Cardiac muscle cell (in vitro differentiated cells and primary cell): ENCODE measurements around the gene IGHMBP2. TPM values are rescaled to one million over a fixed set of nuclear protein-coding genes. Genes with fewer than 3 reads are reported as not detected.

Source experiments
- DNase-seq, 2 donors: peaks; one replicate each; pipeline versions ENCODE4 v3.0.0 to v3.0.0-alpha.2; 2010 to 2017; ENCODE audit warnings: low read depth in 1 of 2, low spot score in 1 of 2
- H3K27ac ChIP-seq: fragments of 200-600 bp; sonication (generic); 2 replicates; pipeline ENCODE4 v1.5.1; 2016
- H3K27me3 ChIP-seq: fragments of 200-600 bp; sonication (generic); 2 replicates; pipeline ENCODE4 v1.6.0; 2016; ENCODE audit warnings: control low read depth
- H3K36me3 ChIP-seq: fragments of 200-600 bp; sonication (generic); 2 replicates; pipeline ENCODE4 v1.5.1; 2016; ENCODE audit warnings: control low read depth
- H3K4me1 ChIP-seq: fragments of 200-600 bp; sonication (generic); 2 replicates; pipeline ENCODE4 v1.8.1; 2017; ENCODE audit warnings: low read depth, mild to moderate bottlenecking, mixed run types
- H3K4me3 ChIP-seq: fragments of 200-600 bp; sonication (generic); 2 replicates; pipeline ENCODE4 v1.5.1; 2016; ENCODE audit warnings: mild to moderate bottlenecking
- H3K9me3 ChIP-seq: fragments of 200-600 bp; sonication (generic); 2 replicates; pipeline ENCODE4 v1.5.1; 2017; ENCODE audit warnings: low read depth, mild to moderate bottlenecking, control low read depth
- polyA plus RNA-seq: library from polyadenylated mRNA; unstranded; fragments of >200 nt; fragmentation: Nextera tagmentation; extraction: Ambion mirVana; gene quantifications from 2 replicates; pipeline ENCODE4 v1.2.1, GENCODE V29; 2016
- total RNA-seq: library from RNA; depleted of rRNA; stranded (reverse); fragments of >200 nt; gene quantifications from 2 replicates; pipeline ENCODE4 v1.2.3, GENCODE V29; 2016
- TF ChIP-seq, protein P1 (sequence below): IDR thresholded peaks from 2 replicates; pipeline ENCODE4 v1.5.1; 2012; ENCODE audit warnings: low read depth, mild to moderate bottlenecking, low read length

IGHMBP2 gene
- total and polyA plus RNA-seq, 2 experiments from 2014 or later: 20.9 to 21.7 TPM

DNA sequence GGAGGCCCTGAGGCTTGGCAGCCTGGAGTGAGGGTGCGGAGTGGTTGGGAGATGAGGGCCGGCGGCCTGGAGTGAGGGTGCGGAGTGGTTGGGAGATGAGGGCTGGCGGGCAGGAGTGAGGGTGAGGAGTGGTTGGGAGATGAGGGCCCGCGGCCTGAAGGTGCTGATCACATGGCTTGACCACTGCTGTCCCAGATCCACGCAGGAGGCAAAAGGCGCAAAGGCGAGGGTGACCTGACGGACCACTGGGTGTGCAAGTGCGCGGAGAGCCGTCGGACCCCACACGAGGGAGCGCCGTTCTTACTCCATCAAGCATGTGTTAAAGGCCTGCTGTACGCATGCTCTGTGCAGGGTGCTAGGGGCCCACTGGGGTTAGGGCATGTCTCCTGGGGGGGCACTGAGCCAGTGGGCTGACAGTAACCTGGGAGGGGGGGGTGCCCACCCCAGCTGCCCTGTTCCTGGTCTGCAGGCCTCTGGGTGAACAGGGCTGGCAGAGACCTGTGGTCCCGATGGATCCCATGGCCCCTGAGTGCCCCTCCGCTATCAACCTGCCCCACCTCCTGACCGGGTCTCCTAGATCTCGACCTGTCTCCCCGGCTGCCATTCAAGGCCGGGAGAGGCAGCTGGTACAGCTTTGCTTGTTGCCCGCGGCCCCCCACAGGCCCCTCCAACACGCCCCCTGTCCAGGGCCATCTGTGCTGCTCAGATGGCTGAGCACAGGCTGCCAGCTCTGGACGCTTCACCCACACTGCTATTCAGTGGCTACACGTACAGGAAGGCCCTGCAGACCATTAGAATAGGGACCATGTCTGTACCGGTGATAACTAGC, 56.0 kb downstream of the IGHMBP2 start:
- H3K27me3 ChIP-seq: no peaks in the 10 kb centered on the region
- peaks cover 6% of the 10 kb centered on the region for H3K4me1 ChIP-seq
- H3K9me3 ChIP-seq: no peaks in the 10 kb centered on the region
- no peak for DNase-seq
- H3K4me3 ChIP-seq: no peak overlapping the region
- TF ChIP-seq, protein P1, sequence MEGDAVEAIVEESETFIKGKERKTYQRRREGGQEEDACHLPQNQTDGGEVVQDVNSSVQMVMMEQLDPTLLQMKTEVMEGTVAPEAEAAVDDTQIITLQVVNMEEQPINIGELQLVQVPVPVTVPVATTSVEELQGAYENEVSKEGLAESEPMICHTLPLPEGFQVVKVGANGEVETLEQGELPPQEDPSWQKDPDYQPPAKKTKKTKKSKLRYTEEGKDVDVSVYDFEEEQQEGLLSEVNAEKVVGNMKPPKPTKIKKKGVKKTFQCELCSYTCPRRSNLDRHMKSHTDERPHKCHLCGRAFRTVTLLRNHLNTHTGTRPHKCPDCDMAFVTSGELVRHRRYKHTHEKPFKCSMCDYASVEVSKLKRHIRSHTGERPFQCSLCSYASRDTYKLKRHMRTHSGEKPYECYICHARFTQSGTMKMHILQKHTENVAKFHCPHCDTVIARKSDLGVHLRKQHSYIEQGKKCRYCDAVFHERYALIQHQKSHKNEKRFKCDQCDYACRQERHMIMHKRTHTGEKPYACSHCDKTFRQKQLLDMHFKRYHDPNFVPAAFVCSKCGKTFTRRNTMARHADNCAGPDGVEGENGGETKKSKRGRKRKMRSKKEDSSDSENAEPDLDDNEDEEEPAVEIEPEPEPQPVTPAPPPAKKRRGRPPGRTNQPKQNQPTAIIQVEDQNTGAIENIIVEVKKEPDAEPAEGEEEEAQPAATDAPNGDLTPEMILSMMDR: no peak
- no peaks in the 10 kb centered on the region for H3K36me3 ChIP-seq
- no peak overlapping the region for H3K27ac ChIP-seq

DNA sequence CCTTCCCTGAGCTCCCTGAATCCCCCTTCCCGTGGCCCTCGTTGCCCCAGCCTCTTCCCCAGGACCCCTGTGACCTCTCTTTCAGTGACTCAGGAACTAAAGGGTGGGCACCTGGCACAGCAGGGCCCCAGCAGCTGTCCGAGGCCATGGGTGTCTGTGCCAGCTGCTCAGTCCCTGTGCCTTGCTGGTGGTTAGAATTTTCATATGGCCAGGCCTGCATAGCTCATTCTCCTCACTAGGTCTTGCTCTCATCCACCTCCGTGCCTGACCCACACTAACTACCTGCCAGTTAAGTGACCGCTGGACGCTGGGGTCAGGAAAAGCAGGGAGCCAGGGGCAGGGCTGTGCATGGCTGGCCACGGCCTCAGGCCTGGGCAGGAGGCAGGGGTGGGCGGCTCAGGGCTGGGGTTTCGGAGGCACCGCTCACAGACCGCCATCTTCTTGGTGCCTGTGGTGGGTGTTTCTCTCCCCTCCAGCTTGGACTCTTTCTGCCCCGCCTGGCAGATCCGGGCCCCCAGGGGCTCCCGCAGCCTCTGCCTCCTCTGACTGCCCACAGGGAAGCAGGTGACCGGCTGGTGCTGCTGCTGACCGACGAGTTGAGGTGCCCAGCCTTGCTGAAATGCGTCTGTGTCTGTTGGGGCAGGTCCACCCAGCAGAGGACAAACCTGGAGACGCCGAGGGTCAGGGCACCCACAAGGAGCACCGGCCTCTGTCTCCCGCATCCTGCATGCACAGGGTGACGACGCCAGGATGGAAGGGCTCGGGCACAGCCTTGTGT, 56.8 kb downstream of the IGHMBP2 start:
- no peak for DNase-seq
- Histone ChIP-seq H3K27me3 (no peaks in the 10 kb centered on the region), H3K4me1 (peaks cover 6% of the 10 kb centered on the region), H3K9me3 (no peaks in the 10 kb centered on the region), H3K36me3 (no peaks in the 10 kb centered on the region), H3K4me3 (no peak overlapping the region), H3K27ac (no peak overlapping the region)
- TF ChIP-seq, protein P1: no peak

DNA sequence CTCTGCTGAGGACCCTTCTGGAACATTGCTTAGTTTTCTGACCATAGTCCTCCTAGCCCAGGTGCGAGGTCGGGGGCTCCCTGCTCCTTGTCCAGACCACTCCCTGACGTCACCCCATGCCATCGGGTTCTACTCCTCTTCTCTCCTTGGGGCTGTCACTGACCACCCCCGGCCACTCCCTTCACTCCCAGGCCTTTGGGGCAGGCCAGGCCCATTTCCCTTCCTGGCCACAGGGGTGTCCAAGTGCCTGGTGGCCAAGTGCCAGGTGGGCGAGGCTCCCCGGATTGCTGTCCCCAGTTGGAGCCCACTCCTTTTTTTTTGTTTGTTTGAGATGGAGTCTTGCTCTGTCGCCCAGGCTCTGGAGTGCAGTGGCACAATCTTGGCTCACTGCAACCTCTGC, 57.6 kb downstream of the IGHMBP2 start:
- DNase-seq: no peak
- H3K9me3 ChIP-seq: no peaks in the 10 kb centered on the region
- H3K4me3 ChIP-seq: no peak overlapping the region
- TF ChIP-seq, protein P1: no peak
- no peaks in the 10 kb centered on the region for H3K27me3 ChIP-seq
- peaks cover 5% of the 10 kb centered on the region for H3K4me1 ChIP-seq
- no peak overlapping the region for H3K27ac ChIP-seq
- H3K36me3 ChIP-seq: no peaks in the 10 kb centered on the region

DNA sequence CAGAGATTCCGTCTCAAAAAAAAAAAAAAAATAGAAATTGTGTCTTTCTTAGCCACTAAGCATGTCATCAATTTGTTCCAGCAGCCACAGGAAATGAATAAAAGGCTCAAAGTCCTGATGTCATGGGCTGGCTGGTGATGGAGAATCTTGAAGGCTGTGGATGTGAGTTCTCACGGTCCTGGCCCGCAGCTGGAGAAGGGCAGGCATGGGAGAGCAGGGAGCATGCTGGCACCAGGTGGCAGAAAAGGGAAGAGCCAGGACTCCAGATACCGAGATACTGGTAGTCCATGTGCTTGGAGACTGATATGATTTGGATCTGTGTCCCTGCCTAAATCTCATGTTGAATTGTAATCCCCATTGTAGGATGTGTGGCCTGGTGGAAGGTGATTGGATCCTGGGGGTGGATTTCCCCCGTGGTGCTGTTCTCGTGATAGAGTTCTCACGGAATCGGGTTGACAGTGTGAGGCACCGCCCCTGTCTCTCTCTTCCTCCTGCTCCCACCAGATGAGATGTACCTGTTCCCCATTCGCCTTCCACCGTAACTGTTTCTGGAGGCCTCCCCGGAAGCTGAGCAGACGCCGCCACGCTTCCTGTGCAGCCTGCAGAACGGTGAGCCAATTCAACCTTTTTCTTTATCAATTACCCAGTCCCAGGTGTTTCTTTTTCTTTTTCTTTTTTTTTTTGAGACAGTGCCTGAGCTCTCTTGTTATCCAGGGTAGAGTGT, 59.0 kb downstream of the IGHMBP2 start:
- Histone ChIP-seq H3K4me3 (no peak overlapping the region), H3K36me3 (no peaks in the 10 kb centered on the region), H3K4me1 (no peaks in the 10 kb centered on the region), H3K9me3 (no peaks in the 10 kb centered on the region), H3K27me3 (no peaks in the 10 kb centered on the region), H3K27ac (no peak overlapping the region)
- TF ChIP-seq, protein P1: no peak
- no peak for DNase-seq

DNA sequence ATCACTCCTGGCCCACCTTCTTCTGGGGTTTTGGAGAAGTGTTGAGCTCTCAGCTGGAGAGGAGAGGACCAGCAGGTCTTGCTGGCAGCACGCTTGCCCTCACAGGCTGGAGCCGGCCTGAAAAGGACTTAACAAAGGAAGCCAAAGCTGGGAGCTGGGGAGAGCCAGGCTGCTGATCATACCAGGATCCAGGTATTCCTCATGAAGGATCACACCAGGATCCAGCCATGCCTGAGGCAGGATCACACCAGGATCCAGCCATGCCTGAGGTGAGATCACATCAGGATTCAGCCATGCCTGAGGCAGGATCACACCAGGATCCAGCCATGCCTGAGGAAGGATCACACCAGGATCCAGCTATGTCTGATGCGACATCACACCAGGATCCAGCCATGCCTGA, 60.1 kb downstream of the IGHMBP2 start:
- Histone ChIP-seq H3K27me3 (no peaks in the 10 kb centered on the region), H3K4me3 (no peak overlapping the region), H3K27ac (no peak overlapping the region), H3K9me3 (no peaks in the 10 kb centered on the region), H3K4me1 (no peaks in the 10 kb centered on the region), H3K36me3 (no peaks in the 10 kb centered on the region)
- DNase-seq: no peak
- TF ChIP-seq, protein P1: no peak
